GM21367 (cell line): ENCODE results near the gene CBFA2T2.
"Not testable (repeated sequence)": the region's sequence is repeated elsewhere in the genome, so short reads cannot be mapped to it uniquely, and the experiment has no call there.

ENCODE experiments used
- ATAC-seq: cut with Tn5 transposase; IDR thresholded peaks from one replicate; pipeline ENCODE4 v1.9.1; 2021; ENCODE audit not compliant: unreplicated experiment

The CBFA2T2 gene

DNA sequence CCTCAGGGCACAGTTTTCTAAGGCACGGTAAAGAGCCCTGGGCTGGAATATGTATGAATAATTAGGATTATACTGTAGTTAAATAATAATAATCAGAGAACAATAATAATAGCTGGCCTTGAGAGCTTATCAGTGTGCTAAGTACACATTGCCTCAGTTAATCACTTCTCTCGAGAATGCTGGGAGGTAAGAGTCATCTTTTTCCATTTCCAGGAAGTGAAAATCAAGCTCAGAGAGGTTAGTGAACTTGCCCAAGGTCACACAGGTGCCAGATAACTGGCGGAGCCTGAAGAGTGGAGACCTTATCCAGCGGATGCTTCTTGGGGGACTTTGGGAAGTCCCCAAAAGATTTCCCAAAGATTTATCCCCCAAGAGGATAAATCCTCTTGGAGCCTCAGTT, 19.4 kb upstream of the CBFA2T2 start:
- ATAC-seq: no peak

DNA sequence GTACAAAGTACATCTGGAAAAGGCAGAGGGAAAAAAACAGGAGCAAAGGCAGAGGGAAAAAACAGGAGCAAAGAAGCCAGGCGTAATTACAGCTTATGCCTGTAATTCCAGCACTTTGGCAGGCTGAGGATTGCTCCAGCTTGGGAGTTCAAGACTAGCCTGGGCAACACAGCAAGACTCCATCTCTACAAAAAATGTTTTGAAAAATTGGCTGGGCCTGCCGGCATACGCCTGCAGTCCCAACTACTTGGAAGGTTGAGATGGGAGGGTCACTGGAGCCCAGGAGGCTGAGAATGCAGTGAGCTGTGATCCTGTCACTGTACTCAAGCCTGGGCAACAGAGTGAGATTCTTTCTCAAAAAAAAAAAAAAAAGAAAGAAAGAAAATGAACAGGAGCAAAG, 19.0 kb upstream of the CBFA2T2 start:
- ATAC-seq: no peak

- ATAC-seq: no peak
These were observed 16.9 kb upstream of the CBFA2T2 start for GRCh38 chr20:33472868-33473435.

- ATAC-seq: no peak
These were observed 15.6 kb upstream of the CBFA2T2 start for GRCh38 chr20:33474097-33474873.

- ATAC-seq: no peak
These were observed 14.9 kb upstream of the CBFA2T2 start for GRCh38 chr20:33474963-33475362.

- no peak for ATAC-seq
These were observed 14.3 kb upstream of the CBFA2T2 start for GRCh38 chr20:33475381-33476152.

DNA sequence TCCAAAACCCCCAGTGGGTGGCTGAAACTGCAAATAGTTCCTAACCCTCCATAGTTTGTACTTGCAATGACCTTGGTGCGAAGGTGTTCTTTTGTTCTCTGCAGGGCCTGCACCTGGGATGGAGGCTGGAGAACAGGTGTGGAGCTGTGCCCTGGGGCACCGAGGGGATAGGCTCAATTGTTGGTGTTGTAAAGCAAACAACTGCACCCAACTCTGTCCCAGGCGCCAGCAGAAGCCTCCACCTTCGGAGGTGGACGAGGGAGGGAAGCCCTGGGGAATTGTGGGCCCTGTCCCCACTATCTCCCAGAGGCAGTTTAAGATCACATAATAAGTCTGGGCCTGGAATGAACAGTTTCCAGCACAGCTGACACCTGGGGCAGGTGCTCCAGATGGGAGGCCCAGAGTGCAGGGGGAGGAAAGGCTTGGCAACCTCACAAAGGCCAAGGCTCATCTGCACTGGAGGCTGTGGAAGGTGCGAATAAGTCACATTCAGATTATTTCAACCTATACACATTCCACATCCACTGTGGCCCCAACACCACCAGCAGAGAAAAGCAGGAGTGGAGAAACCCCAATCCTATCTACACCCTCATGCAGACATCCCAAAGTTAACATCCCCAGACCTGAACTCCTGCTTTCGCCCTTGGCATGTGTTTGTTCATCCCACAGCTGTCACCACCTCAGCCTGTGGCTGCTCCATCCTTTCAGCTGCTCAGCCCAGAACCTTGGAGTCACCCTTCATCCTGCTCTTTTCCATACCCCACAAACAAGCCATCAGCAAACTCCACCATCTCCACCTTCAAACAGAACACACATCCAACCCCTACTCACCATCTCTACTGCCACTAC, 12.3 kb upstream of the CBFA2T2 start:
- ATAC-seq: no peak

DNA sequence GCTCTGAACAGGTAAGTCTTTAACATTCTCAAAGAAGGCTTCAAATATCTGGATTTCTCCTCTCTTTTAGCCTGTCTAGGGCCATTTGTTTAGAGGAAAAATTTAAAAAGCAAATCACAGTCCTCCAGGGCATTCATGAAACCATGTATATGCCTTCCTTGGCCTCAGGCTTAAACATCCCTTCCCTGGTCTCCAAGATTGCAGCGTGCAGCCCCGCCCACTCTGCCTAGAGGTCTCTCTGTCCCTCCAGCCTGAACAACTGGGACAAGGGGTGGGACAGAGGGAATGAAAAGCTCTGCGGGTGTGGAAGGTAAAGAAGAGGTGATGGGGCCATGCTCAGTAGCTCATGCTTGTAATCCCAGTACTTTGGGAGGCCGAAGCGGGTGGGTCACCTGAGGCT, 9.8 kb upstream of the CBFA2T2 start:
- ATAC-seq: no peak

DNA sequence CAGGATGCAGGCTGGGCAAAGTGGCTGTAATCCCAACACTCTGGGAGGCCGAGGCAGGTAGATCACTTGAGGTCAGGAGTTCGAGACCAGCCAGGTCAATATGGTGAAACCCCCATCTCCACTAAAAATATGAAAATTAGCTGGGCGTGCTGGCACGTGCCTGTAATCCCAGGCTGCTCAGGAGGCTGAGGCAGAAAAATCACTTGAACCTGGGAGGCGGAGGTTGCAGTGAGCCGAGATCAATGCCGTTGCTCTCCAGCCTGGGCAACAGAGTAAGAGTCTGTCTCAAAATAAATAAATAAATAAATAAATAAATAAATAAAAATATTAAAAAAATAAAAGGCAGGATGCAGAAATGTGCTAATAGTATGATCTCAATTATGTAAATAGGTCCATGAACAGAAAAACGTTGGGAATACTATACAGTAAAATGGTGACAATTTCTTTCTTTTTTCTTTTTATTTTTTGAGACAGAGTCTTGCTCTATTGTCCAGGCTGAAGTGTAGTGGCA, 8.4 kb upstream of the CBFA2T2 start:
- ATAC-seq: no peak

- no peak for ATAC-seq
These were observed 7.3 kb upstream of the CBFA2T2 start for GRCh38 chr20:33482581-33482980.

DNA sequence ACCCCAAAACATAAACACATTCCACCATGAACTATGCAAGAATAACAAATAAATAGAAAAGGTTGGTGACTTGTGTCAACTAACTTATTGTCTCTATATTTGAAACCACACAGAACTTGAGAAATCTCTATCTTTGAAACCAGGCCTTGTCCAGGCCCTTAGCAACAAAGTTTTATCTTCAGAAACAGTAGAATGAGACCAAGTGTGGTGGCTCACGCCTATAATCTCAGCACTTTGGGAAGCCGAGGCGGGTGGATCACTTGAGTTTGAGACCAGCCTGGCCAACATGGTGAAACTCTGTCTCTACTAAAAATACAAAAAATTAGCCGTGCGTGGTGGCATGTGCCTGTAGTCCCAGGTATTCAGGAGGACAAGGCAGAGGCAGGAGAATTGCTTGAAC, 6.7 kb upstream of the CBFA2T2 start:
- not testable (repeated sequence) for ATAC-seq

GRCh38 chr20:33488201-33488600, 1.7 kb upstream of the CBFA2T2 start:
- no peak for ATAC-seq

GRCh38 chr20:33488661-33489494, 1.0 kb upstream of the CBFA2T2 start:
- not testable (repeated sequence) for ATAC-seq

- peak; percentile 81 for ATAC-seq
These were observed 337 bp upstream of the CBFA2T2 start for GRCh38 chr20:33489495-33490022.

- no peak for ATAC-seq
These were observed 1.2 kb downstream of the CBFA2T2 start for GRCh38 chr20:33490934-33491656.

DNA sequence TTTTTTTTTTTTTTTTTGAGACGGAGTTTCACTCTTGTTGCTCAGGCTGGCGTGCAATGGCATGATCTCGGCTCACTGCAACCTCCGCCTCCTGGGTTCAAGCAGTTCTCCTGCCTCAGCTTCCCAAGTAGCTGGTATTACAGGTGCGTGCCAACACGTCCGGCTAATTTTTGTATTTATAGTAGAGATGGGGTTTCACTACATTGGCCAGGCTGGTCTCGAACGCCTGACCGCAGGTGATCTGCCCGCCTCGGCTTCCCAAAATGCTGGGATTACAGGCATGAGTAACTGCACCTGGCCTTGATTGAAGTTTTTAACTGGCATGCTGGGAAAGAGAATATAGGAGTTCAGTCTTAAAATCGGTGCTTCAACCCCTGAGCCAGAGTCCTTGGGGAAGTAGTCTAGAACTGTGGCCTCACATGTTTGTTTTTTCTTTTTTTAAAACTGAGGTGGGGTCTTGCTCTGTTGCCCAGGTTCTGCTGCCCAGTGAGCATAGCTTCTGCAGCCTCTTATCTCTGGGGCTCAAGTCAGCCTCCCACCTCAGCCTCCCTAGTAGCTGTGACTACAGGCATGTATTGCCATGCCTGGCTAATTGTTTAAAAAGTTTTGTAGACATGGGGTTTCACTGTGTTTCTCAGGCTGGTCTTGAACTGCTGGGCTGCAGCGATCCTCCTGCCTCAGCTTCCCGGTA, 3.3 kb downstream of the CBFA2T2 start:
- ATAC-seq: no peak

DNA sequence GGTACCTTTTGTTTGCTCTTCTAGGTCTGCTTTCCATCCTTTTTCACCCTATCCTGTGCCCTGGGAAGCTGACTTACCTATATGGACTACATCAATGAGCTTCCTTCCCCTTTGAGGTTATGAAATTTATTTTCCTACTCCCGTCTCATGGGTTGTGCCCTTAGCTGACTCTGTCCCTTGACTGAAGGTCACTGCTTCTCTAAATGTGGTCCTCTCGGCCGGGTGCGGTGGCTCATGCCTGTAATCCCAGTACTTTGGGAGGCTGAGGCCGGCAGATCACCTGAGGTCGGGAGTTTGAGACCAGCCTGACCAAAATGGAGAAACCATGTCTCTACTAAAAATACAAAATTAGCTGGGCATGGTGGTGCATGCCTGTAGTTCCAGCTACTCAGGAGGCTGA, 6.9 kb downstream of the CBFA2T2 start:
- not testable (repeated sequence) for ATAC-seq

DNA sequence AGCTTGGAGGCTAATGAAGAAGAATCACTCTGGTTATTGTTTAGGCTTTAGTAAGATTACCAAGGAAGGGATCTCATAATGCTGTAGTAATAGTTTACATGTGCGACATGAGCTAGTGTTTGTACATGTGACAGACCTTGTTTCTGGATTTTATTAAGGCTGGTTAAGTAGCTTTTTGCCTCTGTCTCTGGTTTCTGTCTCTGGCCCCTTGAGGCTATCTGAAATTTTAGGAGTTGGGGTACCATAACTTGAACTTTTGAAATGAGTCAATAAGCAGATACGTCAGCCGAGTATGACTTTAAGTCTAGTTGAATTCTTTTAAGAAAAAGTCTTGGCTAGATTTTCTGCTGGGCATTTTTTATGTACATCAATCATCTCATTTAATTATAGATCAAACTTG, 9.5 kb downstream of the CBFA2T2 start:
- no peak for ATAC-seq

- ATAC-seq: no peak
These were observed 11.1 kb downstream of the CBFA2T2 start for GRCh38 chr20:33501000-33501399.
